Measurements from ENCODE around the gene CRYGD.
"Not testable (repeated sequence)": the region's sequence is repeated elsewhere in the genome, so short reads cannot be mapped to it uniquely, and the experiment has no call there.

CRYGD gene

DNA sequence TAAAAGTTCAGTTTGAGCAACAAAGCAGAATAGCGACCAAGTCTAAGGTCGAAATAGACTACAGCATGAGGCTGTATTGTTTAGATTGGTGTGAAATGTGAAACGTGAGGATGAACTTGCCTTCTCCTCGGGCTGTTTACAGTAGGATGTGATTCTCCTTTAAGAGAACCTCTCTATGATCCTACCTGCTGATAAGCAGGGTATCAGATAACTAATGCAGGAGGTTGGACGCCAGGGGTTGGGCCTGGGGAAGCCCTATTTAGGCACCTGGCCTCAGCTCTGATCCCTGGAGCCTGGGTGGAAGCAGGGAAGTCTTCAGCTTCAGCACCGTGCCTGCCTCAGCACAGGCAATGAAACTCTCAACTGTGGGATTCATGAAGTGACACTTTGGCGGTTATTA is 11.4 kb downstream of the CRYGD start:
- DNase-seq (ENCODE audit: low read depth), result peak; percentile 43
- no peak overlapping the region for H3K4me3 ChIP-seq (ENCODE audit: low read depth, low read length)
- TF ChIP-seq, protein P1, sequence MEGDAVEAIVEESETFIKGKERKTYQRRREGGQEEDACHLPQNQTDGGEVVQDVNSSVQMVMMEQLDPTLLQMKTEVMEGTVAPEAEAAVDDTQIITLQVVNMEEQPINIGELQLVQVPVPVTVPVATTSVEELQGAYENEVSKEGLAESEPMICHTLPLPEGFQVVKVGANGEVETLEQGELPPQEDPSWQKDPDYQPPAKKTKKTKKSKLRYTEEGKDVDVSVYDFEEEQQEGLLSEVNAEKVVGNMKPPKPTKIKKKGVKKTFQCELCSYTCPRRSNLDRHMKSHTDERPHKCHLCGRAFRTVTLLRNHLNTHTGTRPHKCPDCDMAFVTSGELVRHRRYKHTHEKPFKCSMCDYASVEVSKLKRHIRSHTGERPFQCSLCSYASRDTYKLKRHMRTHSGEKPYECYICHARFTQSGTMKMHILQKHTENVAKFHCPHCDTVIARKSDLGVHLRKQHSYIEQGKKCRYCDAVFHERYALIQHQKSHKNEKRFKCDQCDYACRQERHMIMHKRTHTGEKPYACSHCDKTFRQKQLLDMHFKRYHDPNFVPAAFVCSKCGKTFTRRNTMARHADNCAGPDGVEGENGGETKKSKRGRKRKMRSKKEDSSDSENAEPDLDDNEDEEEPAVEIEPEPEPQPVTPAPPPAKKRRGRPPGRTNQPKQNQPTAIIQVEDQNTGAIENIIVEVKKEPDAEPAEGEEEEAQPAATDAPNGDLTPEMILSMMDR (IDR thresholded peaks at IDR 0.05; ENCODE audit: control insufficient read depth, extremely low read depth, insufficient read depth), result no peak

DNA sequence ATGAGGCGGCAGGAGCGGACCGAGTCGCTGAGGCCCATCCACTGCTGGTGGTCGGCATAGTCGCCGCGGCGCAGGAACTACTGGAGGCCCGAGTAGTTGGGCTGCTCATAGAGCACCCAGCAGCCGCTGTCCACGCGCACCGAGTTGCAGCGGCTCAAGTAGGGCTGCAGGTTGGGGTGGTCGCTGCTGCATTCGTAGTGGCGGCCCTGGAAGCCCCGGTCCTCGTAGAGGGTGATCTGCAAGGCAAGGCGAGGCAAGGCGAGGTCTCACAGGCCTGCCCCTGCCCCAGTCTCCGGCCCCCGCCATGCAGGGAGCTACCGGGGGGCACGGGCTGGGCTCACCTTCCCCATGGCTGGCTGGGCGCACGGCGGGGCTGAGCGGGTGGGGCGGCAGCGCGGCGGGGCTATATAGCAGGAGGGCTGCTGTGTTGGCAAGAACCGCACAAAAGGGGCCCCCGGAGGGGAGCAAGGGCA is 12.0 kb downstream of the CRYGD start:
- not testable (repeated sequence) for DNase-seq (ENCODE audit: low read depth); H3K4me3 ChIP-seq (ENCODE audit: low read depth, low read length)

DNA sequence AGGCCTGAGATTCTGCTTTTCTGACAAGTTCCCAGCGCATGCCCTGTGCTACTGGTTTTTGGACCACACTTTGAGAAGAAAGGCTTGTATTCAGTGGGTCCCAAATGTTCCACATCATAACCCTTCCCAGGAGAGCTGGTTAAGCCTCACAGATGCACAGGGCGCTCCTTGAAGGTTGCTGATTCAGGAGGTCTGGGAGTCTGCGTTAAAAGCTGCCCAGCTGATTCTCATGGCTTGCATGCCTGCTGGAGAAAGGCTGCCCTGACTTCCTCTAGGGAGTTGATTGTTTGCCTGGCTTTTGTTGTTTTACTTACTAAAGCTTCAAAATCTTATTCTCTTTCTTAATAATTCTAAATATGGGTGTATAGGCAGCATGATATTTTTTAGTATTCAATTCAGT is 20.7 kb downstream of the CRYGD start:
- H3K4me3 ChIP-seq (ENCODE audit: low read depth, low read length), result no peak overlapping the region
- TF ChIP-seq, protein P1 (IDR thresholded peaks at IDR 0.05; ENCODE audit: control insufficient read depth, extremely low read depth, insufficient read depth), result no peak
- DNase-seq (ENCODE audit: low read depth), result no peak

DNA sequence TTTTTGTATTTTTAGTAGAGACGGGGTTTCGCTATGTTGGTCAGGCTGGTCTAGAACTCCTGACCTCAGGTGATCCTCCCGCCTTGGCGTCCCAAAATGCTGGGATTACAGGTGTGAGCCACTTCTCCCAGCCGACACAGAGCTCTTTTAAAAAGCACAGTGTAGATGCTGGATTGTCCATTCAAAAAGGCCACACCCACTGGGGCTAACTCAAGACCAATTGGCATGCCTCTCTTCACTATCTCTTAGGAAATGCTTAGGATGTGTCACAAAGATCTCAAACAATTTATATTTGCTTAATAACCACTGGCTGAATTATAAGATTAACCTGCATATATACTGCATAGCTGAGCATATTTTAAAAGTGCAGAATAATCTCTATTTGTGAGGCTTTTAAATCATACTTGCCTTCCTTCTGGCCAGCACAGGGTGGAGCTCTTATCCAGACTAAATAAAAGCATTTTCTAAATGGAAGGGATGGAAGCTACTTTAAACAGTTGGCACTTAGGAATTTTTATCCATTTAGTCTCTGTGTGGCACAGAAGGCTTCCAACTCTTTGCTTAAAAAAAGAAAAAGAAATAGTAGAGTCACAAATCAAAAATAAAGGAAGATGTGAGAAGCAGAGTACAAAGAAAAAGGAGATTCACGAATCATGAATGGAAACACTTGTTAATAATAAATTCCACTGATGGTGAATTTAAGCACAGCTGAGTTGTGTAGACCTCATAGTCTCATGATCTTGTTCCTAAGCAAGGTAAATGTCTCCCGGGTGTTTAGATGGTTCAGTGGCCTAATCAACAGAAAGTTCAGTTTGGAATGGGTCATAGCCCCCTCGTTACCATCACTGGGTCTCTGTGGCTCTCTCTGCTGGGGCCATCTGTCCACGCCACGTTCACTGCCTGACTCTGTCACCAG is 22.4 kb downstream of the CRYGD start:
- no peak overlapping the region for H3K4me3 ChIP-seq (ENCODE audit: low read depth, low read length)
- TF ChIP-seq, protein P1 (IDR thresholded peaks at IDR 0.05; ENCODE audit: control insufficient read depth, extremely low read depth, insufficient read depth), result peak; percentile 51
- peak; percentile 13 for DNase-seq (ENCODE audit: low read depth)

DNA sequence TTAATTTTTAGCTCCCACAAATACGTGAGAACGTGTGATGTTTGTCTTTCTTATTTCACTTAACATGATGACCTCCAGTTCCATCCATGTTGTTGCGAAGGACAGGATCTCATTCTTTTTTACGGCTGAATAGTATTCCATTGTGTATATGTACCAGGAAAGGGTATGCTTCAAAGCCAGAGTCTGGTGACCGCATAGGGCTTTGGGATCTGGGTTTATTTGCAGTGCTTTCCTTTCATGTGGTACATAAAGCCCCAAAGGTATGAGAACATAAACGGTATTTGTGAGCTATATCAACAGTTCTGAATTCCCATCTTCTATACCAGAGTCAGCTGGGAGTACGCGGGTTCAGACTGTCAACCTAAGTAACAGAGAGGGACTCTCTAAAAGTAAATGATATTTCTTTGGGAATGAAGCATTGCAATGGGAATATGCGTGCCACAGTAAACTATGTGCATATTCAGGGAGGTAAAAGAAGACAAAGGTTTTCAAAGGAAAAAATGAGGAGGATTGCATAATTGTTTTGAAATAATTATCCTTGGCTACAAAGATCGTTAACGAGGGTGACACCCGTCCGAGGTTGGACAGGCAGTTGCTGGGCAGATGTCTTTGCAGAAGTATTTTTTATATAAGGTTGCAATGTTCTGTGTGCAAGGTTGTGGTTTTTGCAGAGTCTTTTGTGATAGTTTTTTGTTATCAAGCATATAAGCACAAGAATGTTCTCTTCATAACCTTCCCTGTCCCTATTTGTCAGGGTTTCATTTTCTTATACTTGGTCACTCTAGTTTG is 24.4 kb downstream of the CRYGD start:
- DNase-seq (ENCODE audit: low read depth), result no peak
- TF ChIP-seq, protein P1 (IDR thresholded peaks at IDR 0.05; ENCODE audit: control insufficient read depth, extremely low read depth, insufficient read depth), result no peak
- H3K4me3 ChIP-seq (ENCODE audit: low read depth, low read length), result no peak overlapping the region

DNA sequence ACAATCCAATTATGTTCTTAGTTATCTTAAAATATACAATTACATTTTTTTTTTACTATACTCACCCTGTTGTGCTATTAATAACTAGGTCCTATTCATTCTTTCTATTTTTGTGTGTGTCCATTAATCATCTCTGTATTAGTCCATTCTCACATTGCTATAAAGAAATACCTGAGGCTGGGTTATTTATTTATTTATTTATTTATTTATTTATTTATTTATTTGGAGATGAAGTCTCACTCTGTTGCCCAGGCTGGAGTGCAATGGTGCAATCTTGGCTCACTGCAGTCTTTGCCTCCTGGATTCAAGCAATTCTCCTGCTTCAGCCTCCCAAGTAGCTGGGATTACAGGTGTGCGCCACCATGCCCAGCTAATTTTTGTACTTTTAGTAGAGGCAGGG is 25.6 kb downstream of the CRYGD start:
- DNase-seq (ENCODE audit: low read depth); H3K4me3 ChIP-seq (ENCODE audit: low read depth, low read length): not testable (repeated sequence)

DNA sequence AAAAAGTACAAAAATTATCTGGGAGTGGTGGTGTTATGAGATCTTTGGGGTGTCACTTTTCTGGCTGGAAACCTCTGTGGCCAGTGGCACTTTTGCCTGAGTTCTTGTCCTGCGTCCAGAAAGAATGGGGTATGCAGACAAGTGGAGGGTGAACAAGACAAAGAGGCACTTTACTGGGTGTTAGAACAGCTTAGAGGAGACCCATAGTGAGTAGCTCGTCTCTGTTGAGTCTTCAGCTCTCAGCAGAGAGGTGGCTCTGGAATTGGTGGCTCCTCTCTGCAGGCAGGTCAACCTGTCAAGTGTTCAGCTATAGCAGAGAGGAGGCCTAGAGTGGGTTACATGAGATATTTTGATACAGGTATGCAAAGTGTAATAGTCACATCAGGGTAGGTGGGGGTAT is 26.1 kb downstream of the CRYGD start:
- no peak for DNase-seq (ENCODE audit: low read depth)
- TF ChIP-seq, protein P1 (IDR thresholded peaks at IDR 0.05; ENCODE audit: control insufficient read depth, extremely low read depth, insufficient read depth), result no peak
- H3K4me3 ChIP-seq (ENCODE audit: low read depth, low read length), result no peak overlapping the region
